ENCODE results near the gene PGM2L1.

The PGM2L1 gene

DNA sequence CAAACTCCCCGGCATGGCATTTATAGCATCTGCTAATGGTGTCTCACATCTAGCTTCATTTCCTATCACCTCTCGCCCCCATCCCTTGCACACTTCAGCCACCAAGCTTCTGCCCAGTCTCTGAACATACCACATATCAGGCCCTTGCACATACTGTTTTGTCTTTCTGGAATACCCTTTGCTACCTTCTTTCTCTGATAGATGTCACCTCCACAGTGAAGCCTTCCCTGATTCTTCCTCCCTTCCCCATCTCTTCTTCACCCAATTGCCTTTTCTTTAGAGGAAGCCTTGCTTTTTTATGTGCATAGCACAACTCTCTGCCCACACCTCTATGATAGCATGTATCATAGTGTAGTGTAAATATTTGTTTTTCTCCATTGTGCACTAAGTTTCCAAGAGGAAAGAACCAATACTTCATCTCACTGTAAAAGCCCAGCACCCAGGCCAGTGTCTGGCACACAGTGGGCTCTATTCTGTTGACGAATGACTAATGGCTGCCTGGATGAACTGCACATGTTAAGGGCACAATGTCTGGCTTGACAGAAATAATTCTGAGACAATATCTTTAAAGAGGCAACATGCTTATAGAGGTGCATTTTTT lies 114.6 kb downstream of the PGM2L1 start:
- no peak overlapping the region for H3K4me3 ChIP-seq (ENCODE audit: low read depth, low read length)
- no peak for DNase-seq (ENCODE audit: low read depth)
- TF ChIP-seq CTCF (conservative IDR thresholded peaks at IDR 0.05; ENCODE audit: low read depth, low read length) = no peak

DNA sequence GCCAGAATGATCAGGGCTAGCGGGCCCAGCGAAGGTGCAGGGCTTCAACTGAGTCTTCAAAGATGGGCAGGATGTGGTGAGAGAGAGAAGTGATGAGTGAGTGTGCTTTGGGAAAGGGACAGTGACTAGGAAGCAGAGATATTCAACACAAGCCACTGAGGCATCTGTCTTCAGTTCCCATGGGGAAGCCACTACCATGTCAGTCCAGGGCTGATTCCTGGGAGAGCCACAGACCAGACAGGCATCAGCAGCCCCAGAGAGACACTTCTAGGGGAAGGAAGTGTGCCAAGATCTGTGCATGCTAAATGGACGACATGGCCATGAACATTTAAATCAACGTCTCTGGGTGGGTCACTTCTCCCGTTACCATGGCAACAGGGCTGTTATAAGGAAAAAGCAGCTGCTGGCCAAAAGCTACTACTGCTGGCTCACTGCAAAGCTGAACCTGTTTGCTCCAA lies 115.3 kb downstream of the PGM2L1 start:
- no peak for TF ChIP-seq CTCF (conservative IDR thresholded peaks at IDR 0.05; ENCODE audit: low read depth, low read length)
- H3K4me3 ChIP-seq (ENCODE audit: low read depth, low read length) = no peak overlapping the region
- no peak for DNase-seq (ENCODE audit: low read depth)

DNA sequence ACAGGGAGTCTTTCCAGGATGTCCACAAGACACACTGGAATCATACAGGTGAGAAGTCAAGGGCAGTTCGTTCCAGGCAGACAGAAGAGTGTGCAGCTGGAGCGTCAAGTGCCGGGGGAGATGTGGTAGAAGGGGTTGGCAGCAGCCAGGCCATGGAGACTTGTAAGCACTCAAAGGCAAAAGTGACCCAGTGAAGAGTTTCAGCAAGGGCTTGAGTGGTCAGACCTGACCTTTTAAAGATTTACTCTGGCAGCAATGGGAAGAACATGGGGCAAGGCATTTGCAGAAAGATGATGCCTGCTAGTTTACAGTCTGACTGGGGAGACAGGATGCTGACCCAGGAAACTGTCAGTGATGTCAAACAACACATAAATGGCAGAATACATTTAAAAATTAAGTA lies 115.8 kb downstream of the PGM2L1 start:
- H3K4me3 ChIP-seq (ENCODE audit: low read depth, low read length) = no peak overlapping the region
- DNase-seq (ENCODE audit: low read depth) = no peak
- TF ChIP-seq CTCF (conservative IDR thresholded peaks at IDR 0.05; ENCODE audit: low read depth, low read length) = no peak

DNA sequence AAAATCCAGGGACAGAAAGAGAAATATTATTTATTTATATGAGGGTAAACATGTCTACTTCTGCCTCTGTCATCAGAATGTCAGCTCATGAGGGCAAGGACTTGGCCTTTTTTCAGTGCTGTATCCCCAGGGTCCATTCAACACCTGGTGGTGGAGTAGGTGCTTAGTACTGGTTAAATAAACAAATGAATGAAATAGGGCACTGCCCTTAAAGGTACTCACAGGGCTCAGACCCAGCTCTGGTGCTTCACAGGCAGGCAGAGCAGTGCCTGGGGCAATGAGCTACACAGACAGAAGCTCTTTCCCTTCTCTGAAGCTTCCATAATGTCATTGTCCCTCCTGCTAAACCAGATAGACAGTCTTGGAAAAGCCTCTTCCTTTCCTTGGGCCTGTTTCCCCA lies 117.7 kb downstream of the PGM2L1 start:
- H3K4me3 ChIP-seq (ENCODE audit: low read depth, low read length) = no peak overlapping the region
- DNase-seq (ENCODE audit: low read depth) = no peak
- no peak for TF ChIP-seq CTCF (conservative IDR thresholded peaks at IDR 0.05; ENCODE audit: low read depth, low read length)
